HEK293 (cell line): Measurements from ENCODE around the gene DHRS13.

Experiments used
- CTCF ChIA-PET: fragments of 350-600 bp; formaldehyde crosslinking; extraction: SDS; loops from one replicate; lab custom pipeline; 2021; ENCODE audit warnings: antibody characterized with exemption; lab: Yijun Ruan, JAX
- POLR2A ChIA-PET: fragments of 300-600 bp; formaldehyde crosslinking; extraction: SDS; loops from one replicate; lab custom pipeline; 2020; ENCODE audit warnings: antibody characterized with exemption, inconsistent platforms; lab: Yijun Ruan, JAX
- H3K27ac ChIP-seq: fragments of 200-500 bp; sonication (Bioruptor generic); 2 replicates; pipeline ENCODE4 v1.5.1; 2014; ENCODE audit warnings: low read depth, low read length, control low read depth, inconsistent platforms; ENCODE audit errors: extremely low read depth
- H3K36me3 ChIP-seq, 2 experiments: fragments of 200-500 bp in 1 of 2; sonication (Bioruptor generic) in 1 of 2; 1 replicate in 1 of 2; 2 replicates in 1 of 2; pipeline ENCODE4 v1.5.1; 2014 to 2017; ENCODE audit warnings: inconsistent platforms in 2 of 2, low read length in 2 of 2; ENCODE audit not compliant: control insufficient read depth in 2 of 2, insufficient read depth in 1 of 2
- H3K4me1 ChIP-seq: fragments of 200-500 bp; sonication (Bioruptor generic); 2 replicates; pipeline ENCODE4 v1.5.1; 2014; ENCODE audit warnings: mild to moderate bottlenecking, low read length, inconsistent platforms; ENCODE audit not compliant: control insufficient read depth, insufficient read depth
- H3K4me3 ChIP-seq: 2 replicates; pipeline ENCODE4 v1.5.1; 2011; ENCODE audit warnings: low read depth, mild to moderate bottlenecking, control low read depth, low read length, moderate library complexity
- H3K9me3 ChIP-seq: fragments of 200-500 bp; sonication (Bioruptor generic); 2 replicates; pipeline ENCODE4 v1.5.1; 2014; ENCODE audit warnings: low read depth, low read length, inconsistent platforms; ENCODE audit not compliant: control insufficient read depth, insufficient read depth
- EGR2 ChIP-seq: fragments of 450-650 bp; formaldehyde crosslinking; IDR thresholded peaks from 2 replicates; pipeline ENCODE4 v1.5.1; 2016; ENCODE audit warnings: low read depth, missing biosample characterization, missing genetic modification characterization
- GLI4 ChIP-seq: fragments of 450-650 bp; formaldehyde crosslinking; IDR thresholded peaks from 2 replicates; pipeline ENCODE4 v1.5.1; 2016; ENCODE audit warnings: missing biosample characterization, missing genetic modification characterization
- IKZF3 ChIP-seq: fragments of 450-650 bp; IDR thresholded peaks from 2 replicates; pipeline ENCODE4 v1.5.0; 2018; ENCODE audit warnings: missing biosample characterization, mild to moderate bottlenecking, missing genetic modification characterization, moderate library complexity
- KLF16 ChIP-seq: fragments of 450-650 bp; formaldehyde crosslinking; IDR thresholded peaks from 2 replicates; pipeline ENCODE4 v1.5.1; 2017; ENCODE audit warnings: missing biosample characterization, missing genetic modification characterization
- PRDM1 ChIP-seq: fragments of 450-650 bp; formaldehyde crosslinking; IDR thresholded peaks from 2 replicates; pipeline ENCODE4; 2016; ENCODE audit warnings: missing biosample characterization, missing genetic modification characterization
- TRIM28 ChIP-seq: IDR thresholded peaks from 2 replicates; pipeline ENCODE4 v1.6.1; 2011; ENCODE audit warnings: low read length, control low read depth, borderline replicate concordance
- ZFHX2 ChIP-seq: fragments of 450-650 bp; formaldehyde crosslinking; conservative IDR thresholded peaks from 2 replicates; pipeline ENCODE4 v1.5.1; 2016; ENCODE audit warnings: missing biosample characterization, missing genetic modification characterization
- ZNF157 ChIP-seq: fragments of 450-650 bp; formaldehyde crosslinking; IDR thresholded peaks from 2 replicates; pipeline ENCODE4 v1.5.1; 2016; ENCODE audit warnings: missing biosample characterization, missing genetic modification characterization
- ZNF266 ChIP-seq: fragments of 450-650 bp; formaldehyde crosslinking; IDR thresholded peaks from 2 replicates; pipeline ENCODE4 v1.5.1; 2016; ENCODE audit warnings: missing biosample characterization, missing genetic modification characterization, low read depth
- ZNF311 ChIP-seq: fragments of 450-650 bp; formaldehyde crosslinking; IDR thresholded peaks from 2 replicates; pipeline ENCODE4 v1.5.1; 2017; ENCODE audit warnings: missing biosample characterization, missing genetic modification characterization, borderline replicate concordance
- ZNF335 ChIP-seq: fragments of 450-650 bp; formaldehyde crosslinking; conservative IDR thresholded peaks from 2 replicates; pipeline ENCODE4 v1.5.1; 2016; ENCODE audit warnings: missing biosample characterization, missing genetic modification characterization
- ZNF423 ChIP-seq: fragments of 450-650 bp; formaldehyde crosslinking; IDR thresholded peaks from 2 replicates; pipeline ENCODE4 v1.5.1; 2016; ENCODE audit warnings: missing biosample characterization, missing genetic modification characterization
- ZNF544 ChIP-seq: fragments of 450-650 bp; formaldehyde crosslinking; IDR thresholded peaks from 2 replicates; pipeline ENCODE4 v1.5.0; 2017; ENCODE audit warnings: missing biosample characterization, missing genetic modification characterization
- ZNF560 ChIP-seq: fragments of 450-650 bp; formaldehyde crosslinking; IDR thresholded peaks from 2 replicates; pipeline ENCODE4 v1.5.1; 2017; ENCODE audit warnings: missing biosample characterization, missing genetic modification characterization, borderline replicate concordance
- ZNF571 ChIP-seq: fragments of 450-650 bp; formaldehyde crosslinking; IDR thresholded peaks from 2 replicates; pipeline ENCODE4 v1.5.0; 2017; ENCODE audit warnings: missing biosample characterization, missing genetic modification characterization
- ZNF585B ChIP-seq: fragments of 450-650 bp; formaldehyde crosslinking; IDR thresholded peaks from 2 replicates; pipeline ENCODE4 v1.5.1; 2016; ENCODE audit warnings: missing biosample characterization, missing genetic modification characterization
- ZNF600 ChIP-seq: fragments of 450-650 bp; formaldehyde crosslinking; IDR thresholded peaks from 2 replicates; pipeline ENCODE4 v1.5.1; 2016; ENCODE audit warnings: missing biosample characterization, missing genetic modification characterization
- ZNF626 ChIP-seq: fragments of 450-650 bp; sonication (Bioruptor Pico); formaldehyde crosslinking; IDR thresholded peaks from 2 replicates; pipeline ENCODE4 v1.5.1; 2018; ENCODE audit warnings: missing biosample characterization, missing genetic modification characterization, inconsistent platforms
- ZNF670 ChIP-seq: fragments of 450-650 bp; formaldehyde crosslinking; IDR thresholded peaks from 2 replicates; pipeline ENCODE4 v1.5.1; 2016; ENCODE audit warnings: missing biosample characterization, missing genetic modification characterization, low read depth
- ZNF776 ChIP-seq: fragments of 450-650 bp; formaldehyde crosslinking; IDR thresholded peaks from 2 replicates; pipeline ENCODE4 v1.5.0; 2017; ENCODE audit warnings: missing biosample characterization, missing genetic modification characterization, borderline replicate concordance
- ZNF785 ChIP-seq: fragments of 450-650 bp; formaldehyde crosslinking; IDR thresholded peaks from 2 replicates; pipeline ENCODE4 v1.5.1; 2016; ENCODE audit warnings: missing biosample characterization, missing genetic modification characterization
- ZNF791 ChIP-seq: fragments of 450-650 bp; formaldehyde crosslinking; IDR thresholded peaks from 2 replicates; pipeline ENCODE4 v1.5.1; 2016; ENCODE audit warnings: missing biosample characterization, missing genetic modification characterization
- TF ChIP-seq, protein P1 (sequence below): fragments of 450-650 bp; formaldehyde crosslinking; IDR thresholded peaks from 2 replicates; pipeline ENCODE4 v1.5.1; 2017; ENCODE audit warnings: missing biosample characterization, missing genetic modification characterization
- TF ChIP-seq, protein P2 (sequence below): fragments of 450-650 bp; formaldehyde crosslinking; IDR thresholded peaks from 2 replicates; pipeline ENCODE4 v1.5.1; 2016; ENCODE audit warnings: missing biosample characterization, missing genetic modification characterization

Gene DHRS13

DNA sequence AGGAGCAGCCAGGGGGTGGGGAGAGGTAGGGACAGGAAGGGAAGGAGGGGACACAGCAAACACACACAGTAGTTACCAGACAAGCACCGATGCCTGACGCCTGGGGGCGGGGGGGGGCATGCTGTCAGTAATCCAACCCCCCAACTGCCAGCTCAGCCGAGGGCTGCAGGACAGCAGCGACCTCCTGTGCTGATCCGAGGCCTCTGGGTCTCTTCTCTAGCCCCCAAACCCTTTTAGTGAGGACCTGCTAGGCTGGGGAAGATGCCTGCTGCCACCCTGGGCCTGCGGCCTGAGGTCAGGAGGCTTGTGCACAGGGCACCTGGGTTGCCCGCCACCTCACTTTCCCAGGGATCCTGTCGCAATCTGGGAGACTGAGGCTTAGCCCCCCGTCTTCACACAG is 16.9 kb downstream of the DHRS13 start:
- ChIA-PET CTCF (interaction anchor here (0.8 to 0.9 kb wide), 2 partner anchors 25 to 68 kb away, joined by 3 read pairs; no protein-coding TSS in a partner anchor), POLR2A (interaction anchor here (1.0 kb wide), 2 partner anchors 10 to 12 kb away, joined by 3 read pairs; partner anchors contain the start of gene FLOT2)
- TF ChIP-seq GLI4 (tag by site-specific recombination), result no peak
- TF ChIP-seq IKZF3 (tag by site-specific recombination), result no peak
- no peak for TF ChIP-seq EGR2 (tag by site-specific recombination)
- no peak for TF ChIP-seq ZNF571 (tag by site-specific recombination)
- no peak for TF ChIP-seq ZNF670 (tag by site-specific recombination)
- TF ChIP-seq ZNF560, result no peak
- Histone ChIP-seq H3K27ac (no peak overlapping the region), H3K9me3 (no peaks in the 10 kb centered on the region), H3K4me1 (no peaks in the 10 kb centered on the region), H3K36me3 (peaks cover 4 to 69% of the 10 kb centered on the region in 2 experiments; a peak in 2 of 3 replicates), H3K4me3 (no peak overlapping the region)

DNA sequence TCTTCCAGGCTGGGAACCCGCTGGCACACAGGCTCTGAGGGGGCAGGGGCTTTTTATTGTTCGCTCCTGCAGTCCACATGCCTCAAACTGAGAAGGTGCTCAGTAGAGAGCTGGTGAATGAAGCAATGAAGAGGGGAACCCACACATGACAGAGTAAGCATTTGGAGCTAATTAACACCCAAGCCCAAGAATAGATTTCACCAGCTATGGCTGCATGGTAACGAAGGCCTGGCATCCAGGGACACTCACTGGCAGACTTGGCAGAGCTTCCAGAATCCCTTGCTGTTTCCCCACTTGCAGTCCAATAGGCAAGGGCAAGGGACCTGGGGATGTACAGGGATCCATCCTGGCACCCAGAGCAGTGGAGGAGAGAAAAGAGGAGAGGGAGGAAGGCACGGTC is 17.5 kb downstream of the DHRS13 start:
- Histone ChIP-seq H3K4me1 (no peaks in the 10 kb centered on the region), H3K27ac (0 out of 2 replicates have a peak overlapping the region, but pooled peaks have one; percentile 14), H3K4me3 (no peak overlapping the region), H3K9me3 (no peaks in the 10 kb centered on the region), H3K36me3 (peaks cover 4 to 75% of the 10 kb centered on the region in 2 experiments; a peak in 2 of 3 replicates)
- POLR2A ChIA-PET, result interaction anchor here (1.0 kb wide), 1 partner anchor 11 kb away, joined by 3 read pairs; no protein-coding TSS in a partner anchor
- CTCF ChIA-PET, result no interaction called here
- TF ChIP-seq ZNF335 (tag by site-specific recombination), result no peak

DNA sequence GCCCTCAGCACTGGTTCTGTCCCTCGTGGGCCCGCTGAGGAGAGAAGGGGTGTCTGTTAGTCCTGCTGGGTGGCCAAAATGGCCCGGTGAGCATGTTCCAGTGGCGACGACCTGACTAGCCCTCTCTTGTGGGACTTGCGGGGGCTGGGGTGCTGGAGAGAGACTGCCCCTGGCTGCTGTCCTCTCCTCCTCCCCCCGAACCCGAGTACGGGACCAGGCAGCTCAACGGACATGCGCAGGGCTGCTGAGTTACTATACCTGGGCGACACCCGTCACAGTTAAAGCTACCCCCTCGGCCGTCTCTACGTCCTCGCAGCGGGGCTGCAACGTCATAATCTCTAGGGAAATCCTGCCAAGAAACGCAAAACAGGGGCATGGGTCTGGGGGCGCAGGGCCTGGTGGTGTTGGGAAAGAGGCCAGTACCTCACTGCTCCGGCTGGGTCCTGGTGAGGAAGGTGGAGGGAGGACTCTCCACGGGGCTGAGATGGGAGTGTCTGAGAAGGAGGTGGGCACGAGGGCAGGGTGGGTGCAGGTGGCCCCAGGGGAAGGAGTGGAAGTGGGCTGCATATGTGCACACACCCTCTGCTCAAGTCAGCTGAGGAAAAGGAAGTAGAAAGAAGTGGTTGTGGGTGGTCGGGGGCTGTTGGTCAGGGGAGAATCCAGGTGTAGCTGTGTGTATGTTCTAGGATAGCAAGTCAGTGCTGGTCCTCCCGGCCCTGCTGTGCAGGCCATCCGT is 18.7 kb downstream of the DHRS13 start:
- ChIA-PET CTCF (interaction anchor here (0.7 kb wide), 2 partner anchors 27 to 258 kb away, joined by 4 read pairs; no protein-coding TSS in a partner anchor), POLR2A (interaction anchor here (0.5 kb wide), 1 partner anchor 72 kb away, joined by 3 read pairs; no protein-coding TSS in a partner anchor)
- TF ChIP-seq ZNF423 (tag by site-specific recombination), result peak; percentile 34; the same call in 1 of the 2 replicates
- TF ChIP-seq ZNF626, result no peak
- TF ChIP-seq EGR2 (tag by site-specific recombination), result peak; percentile 80
- TF ChIP-seq ZNF600 (tag by site-specific recombination), result 0 out of 2 replicates have a peak, but pooled peaks have one; percentile 2
- peak; percentile 58 for TF ChIP-seq ZFHX2 (tag by site-specific recombination)
- no peak overlapping the region for H3K4me3 ChIP-seq
- no peak overlapping the region for H3K27ac ChIP-seq
- H3K9me3 ChIP-seq, result no peaks in the 10 kb centered on the region
- H3K4me1 ChIP-seq, result no peaks in the 10 kb centered on the region
- H3K36me3 ChIP-seq, result peaks cover 8 to 87% of the 10 kb centered on the region in 2 experiments; a peak in 2 of 3 replicates

DNA sequence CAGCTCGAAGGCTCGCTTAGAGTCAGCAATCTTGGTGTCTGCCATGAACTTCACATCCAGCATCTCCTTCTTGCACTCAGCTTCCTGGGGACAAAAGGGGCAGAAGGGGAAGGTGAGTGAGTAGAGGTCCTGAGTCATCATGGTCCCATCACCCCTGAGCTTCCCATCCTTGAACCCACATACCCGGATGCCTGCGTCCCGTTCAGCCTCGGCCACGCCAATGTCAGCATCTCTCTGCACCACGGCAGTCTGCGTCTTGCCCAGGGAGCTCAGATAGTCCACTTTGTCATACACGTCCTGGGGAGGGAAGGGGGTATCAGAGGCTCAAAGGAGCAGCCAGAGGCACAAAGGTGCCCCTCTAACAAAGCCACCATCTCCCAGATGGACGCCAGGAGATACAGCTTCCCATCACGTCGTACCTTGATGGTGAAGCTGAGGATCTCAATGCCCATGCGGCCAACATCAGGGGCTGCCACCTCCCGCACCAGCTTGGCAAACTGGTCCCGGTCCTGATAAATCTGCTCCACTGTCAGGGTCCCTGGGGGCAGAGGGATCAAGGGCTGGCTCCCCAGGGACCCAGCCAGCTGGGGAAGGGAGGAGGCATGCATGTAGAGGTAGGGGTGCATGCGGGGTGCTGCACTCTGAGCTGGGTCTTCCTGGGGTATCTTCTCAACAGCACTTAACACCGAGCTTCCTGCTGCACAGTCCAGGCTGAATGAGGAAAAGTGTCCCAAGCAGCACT is 20.6 kb downstream of the DHRS13 start:
- CTCF ChIA-PET, result interaction anchor here (0.9 to 2.7 kb wide), 5 partner anchors 12 to 235 kb away, joined by 4 to 17 read pairs (median 5); no protein-coding TSS in a partner anchor
- Histone ChIP-seq H3K36me3 (peaks cover 8 to 90% of the 10 kb centered on the region in 2 experiments; a peak in 2 of 3 replicates), H3K4me3 (no peak overlapping the region), H3K4me1 (no peaks in the 10 kb centered on the region), H3K9me3 (no peaks in the 10 kb centered on the region), H3K27ac (no peak overlapping the region)
- POLR2A ChIA-PET, result no interaction called here
- TF ChIP-seq, protein P1, sequence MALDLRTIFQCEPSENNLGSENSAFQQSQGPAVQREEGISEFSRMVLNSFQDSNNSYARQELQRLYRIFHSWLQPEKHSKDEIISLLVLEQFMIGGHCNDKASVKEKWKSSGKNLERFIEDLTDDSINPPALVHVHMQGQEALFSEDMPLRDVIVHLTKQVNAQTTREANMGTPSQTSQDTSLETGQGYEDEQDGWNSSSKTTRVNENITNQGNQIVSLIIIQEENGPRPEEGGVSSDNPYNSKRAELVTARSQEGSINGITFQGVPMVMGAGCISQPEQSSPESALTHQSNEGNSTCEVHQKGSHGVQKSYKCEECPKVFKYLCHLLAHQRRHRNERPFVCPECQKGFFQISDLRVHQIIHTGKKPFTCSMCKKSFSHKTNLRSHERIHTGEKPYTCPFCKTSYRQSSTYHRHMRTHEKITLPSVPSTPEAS (tag by site-specific recombination), result no peak
- TF ChIP-seq ZNF544 (tag by site-specific recombination) (no peak), ZNF335 (tag by site-specific recombination) (no peak), TRIM28 (no peak), ZNF791 (tag by site-specific recombination) (no peak), ZNF585B (tag by site-specific recombination) (no peak), ZNF266 (tag by site-specific recombination) (no peak), ZNF311 (tag by site-specific recombination) (no peak), ZNF157 (no peak), PRDM1 (tag by site-specific recombination) (no peak), ZNF600 (tag by site-specific recombination) (no peak), KLF16 (tag by site-specific recombination) (no peak), ZNF670 (tag by site-specific recombination) (no peak), ZNF785 (tag by site-specific recombination) (no peak), ZNF776 (tag by site-specific recombination) (no peak)
- TF ChIP-seq, protein P2, sequence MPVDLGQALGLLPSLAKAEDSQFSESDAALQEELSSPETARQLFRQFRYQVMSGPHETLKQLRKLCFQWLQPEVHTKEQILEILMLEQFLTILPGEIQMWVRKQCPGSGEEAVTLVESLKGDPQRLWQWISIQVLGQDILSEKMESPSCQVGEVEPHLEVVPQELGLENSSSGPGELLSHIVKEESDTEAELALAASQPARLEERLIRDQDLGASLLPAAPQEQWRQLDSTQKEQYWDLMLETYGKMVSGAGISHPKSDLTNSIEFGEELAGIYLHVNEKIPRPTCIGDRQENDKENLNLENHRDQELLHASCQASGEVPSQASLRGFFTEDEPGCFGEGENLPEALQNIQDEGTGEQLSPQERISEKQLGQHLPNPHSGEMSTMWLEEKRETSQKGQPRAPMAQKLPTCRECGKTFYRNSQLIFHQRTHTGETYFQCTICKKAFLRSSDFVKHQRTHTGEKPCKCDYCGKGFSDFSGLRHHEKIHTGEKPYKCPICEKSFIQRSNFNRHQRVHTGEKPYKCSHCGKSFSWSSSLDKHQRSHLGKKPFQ (tag by site-specific recombination), result no peak
